GM20431 (cell line): ENCODE measurements around the gene CDH24.

Experiments
- in situ Hi-C: fragments of 300-500 bp; cut with MseI, MboI; formaldehyde crosslinking; loops from one replicate; pipeline ENCODE4 v1.15.0; 2020; ENCODE audit warnings: low sequenced_read_pairs; ENCODE audit not compliant: unreplicated experiment

The CDH24 gene

DNA sequence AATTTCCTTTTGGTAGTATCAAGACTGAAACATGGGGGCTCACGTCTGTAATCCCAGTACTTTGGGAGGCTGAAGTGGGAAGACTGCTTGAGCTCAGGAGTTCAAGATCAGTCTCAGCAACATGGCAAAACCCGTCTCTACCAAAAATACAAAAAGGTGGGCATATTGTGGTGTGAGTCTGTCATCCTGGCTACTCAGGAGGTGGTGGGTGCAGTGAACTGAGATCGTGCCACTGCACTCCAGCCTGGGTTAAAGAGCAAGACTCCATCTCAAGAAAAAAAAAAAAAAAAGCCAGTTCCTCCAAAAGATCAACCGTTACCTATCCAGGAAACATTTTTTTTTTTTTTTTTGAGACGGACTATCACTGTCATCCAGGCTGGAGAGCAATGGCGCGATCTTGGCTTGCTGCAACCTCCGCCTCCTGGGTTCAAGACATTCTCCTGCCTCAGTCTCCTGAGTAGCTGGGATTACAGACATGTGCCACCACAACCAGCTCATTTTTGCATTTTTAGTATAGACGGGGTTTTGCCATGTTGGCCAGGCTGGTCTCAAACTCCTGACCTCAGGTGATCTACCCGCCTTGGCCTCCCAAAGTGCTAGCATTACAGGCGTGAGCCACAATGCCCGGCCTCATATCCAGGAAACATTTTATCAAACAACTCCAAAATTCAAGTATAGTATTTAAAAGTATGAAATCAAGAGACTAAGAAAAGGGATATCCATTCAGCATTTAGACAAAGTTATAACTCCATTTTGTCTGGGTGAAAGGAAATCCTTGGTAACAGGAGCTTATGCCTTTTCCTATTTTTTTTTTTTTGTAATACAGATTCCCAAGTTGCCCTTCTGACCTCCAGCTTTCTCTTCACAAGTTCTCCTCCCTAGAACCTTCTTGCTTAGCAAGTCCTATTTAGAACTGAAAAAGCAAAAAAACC is 34.2 kb upstream of the CDH24 start:
- in situ Hi-C loops = no loop called here

DNA sequence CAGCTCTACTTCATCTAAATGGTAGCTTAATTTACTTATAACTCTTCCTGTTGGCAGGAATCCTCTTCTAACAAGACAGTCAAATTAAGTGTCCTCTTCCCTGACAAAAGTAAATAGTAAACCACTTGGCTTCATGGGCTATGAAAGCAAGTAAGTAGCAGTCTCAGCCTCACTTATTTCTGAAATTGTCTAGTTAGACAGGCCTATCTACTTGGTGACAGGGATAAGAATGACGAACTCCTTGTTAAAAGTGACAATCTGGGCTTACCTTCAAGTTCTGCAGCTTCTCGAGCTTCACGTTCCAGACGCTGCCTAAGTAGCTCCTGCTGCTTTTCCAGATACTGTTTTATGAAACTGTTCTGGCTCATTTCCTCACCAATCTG is 32.9 kb upstream of the CDH24 start:
- in situ Hi-C loops = no loop called here

- in situ Hi-C loops = no loop called here
These were observed 32.4 kb upstream of the CDH24 start for GRCh38 chr14:23089498-23090253.

- in situ Hi-C loops = no loop called here
These were observed 29.2 kb upstream of the CDH24 start for GRCh38 chr14:23086565-23086964.

DNA sequence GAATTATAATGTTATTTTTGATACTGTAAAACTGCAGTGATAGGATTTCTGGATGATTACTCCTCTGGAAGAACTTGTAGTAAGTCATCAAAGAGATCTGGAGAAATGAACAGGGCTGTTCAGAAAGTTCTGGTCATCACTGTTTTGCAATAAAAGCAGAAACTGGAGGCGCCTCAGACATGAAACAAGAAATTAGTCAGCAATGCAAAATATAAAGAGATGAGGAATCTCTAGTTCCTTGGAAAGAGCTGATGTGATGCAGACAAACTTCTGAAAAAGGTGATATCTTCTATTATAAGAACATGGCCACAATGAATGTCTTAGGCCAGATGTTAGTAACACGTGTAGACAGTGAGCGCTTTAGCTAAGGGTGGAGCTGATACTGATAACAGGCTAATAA is 28.1 kb upstream of the CDH24 start:
- in situ Hi-C loops = no loop called here

DNA sequence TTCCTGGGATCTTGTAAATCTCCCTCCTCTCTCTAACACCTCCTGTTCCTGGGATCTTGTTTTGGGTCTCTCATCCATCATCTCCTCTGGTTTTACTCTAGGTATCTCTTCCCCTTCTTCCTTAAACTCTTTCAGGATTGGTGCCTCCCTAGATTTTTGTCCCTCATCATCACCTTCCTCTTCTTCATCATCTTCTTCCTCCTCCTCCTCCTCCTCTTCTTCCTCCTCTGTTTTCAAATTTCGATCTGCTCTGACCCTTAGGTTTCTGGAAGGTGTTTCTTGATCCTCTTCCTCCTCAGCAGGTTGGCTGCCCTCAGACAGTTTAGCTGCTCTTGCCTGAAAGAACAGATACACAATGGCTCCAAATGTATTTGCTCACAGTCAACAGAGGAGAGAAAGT is 23.2 kb upstream of the CDH24 start:
- in situ Hi-C loops = no loop called here

- in situ Hi-C loops = no loop called here
These were observed 22.4 kb upstream of the CDH24 start for GRCh38 chr14:23079716-23080115.

GRCh38 chr14:23078692-23079116 is 21.4 kb upstream of the CDH24 start:
- in situ Hi-C loops = no loop called here

- in situ Hi-C loops = no loop called here
These were observed 20.6 kb upstream of the CDH24 start for GRCh38 chr14:23077962-23078361.

- in situ Hi-C loops = no loop called here
These were observed 19.6 kb upstream of the CDH24 start for GRCh38 chr14:23076785-23077408.

GRCh38 chr14:23074906-23075305 is 17.6 kb upstream of the CDH24 start:
- in situ Hi-C loops = no loop called here

GRCh38 chr14:23071921-23072539 is 14.7 kb upstream of the CDH24 start:
- in situ Hi-C loops = no loop called here

- in situ Hi-C loops = no loop called here
These were observed 14.1 kb upstream of the CDH24 start for GRCh38 chr14:23071244-23071920.

- in situ Hi-C loops = no loop called here
These were observed 13.2 kb upstream of the CDH24 start for GRCh38 chr14:23070262-23071129.

- in situ Hi-C loops = no loop called here
These were observed 12.1 kb upstream of the CDH24 start for GRCh38 chr14:23069413-23069806.

DNA sequence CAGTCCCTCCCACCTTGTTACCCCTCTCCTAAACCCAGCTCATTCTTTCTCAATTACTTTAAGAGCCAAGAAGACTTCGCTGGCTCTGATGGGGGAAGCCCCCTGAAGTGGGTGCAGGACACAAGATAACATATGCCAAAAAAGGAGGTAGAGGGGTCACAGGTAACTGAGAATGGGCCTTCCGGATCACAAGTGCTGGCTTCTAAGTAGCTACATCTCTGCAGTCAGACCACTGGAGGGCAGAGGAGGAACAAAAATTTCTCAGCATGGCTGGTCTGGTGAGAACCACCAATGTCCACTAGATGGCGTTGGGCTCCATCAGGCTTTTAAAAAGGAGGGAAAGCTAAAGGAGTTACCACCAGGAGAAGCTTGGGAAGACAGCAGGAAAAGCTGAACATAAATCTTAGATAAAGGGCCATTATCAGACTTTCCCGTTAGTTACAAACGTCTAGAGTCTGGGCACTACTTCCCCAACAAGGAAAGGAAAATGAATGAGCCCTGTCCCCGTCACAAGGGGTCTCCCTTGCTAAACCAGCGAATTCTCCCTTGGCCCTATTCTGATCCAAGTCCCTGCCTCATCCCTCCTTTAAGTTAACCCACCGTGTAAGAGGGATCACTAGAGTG is 11.6 kb upstream of the CDH24 start:
- in situ Hi-C loops = no loop called here

GRCh38 chr14:23067847-23068788 is 10.8 kb upstream of the CDH24 start:
- in situ Hi-C loops = no loop called here
